ENCODE measurements around the gene KCNG2.

KCNG2 gene

GRCh38 chr18:79941473-79942119 is 143.9 kb downstream of the KCNG2 start:
- no peak for DNase-seq (ENCODE audit: low spot score)

DNA sequence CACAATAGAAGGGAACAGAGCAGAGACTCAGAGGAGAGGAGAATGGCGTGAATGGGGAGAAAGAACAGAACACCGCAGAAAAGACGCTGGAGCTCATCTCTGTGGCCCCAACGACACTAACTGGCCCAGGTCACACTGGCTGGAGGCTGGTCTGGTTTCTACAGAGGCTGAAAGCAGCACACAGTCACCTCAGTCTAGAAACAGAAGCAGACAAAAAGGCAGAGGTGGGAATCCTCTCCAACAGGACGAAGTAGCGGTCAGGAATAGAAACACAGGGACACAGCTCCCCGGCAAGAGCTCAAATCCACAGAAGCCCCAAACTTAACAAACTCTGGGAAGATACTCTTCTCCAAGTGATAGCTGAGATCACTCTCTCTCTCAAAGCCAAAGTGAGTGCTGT is 144.5 kb downstream of the KCNG2 start:
- DNase-seq (ENCODE audit: low spot score) = no peak

DNA sequence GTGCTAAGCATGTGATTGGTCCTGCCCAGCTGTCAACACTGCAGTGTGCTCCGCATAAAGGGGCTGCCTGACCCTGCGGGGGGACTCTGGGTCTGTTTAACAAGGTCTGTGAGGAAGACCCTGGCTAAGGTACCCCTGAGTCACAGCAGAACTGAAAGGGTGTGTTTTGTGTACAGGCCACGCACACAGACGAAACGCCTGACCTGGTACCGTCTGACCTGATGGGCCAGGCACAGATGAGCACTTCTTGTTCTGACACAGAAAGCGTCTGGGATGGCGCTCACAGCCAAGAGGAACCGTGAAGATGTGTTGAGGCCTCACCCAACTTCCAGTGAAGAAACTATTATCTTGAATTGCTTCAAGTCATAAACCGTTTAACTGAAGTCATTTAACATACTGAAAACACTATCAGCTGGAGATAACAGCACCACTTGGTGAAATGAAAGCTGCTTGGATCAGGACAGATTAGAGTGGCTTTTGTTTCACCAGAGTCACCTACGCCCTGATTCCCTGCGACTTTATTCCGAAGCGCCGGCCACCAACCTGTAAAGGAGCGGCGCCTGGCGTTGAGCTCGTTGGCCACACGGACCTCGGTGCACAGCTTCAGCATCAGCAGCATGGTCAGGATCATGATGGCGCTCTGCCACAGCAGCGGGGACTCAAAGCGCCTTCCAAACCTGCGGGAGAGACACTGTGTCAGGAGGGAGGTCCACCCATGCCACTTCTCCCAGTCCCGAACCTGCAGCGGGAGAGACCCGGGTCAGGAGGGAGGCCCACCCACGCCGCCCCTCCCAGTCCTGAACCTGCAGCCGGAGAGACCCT is 145.3 kb downstream of the KCNG2 start:
- no peak for DNase-seq (ENCODE audit: low spot score)

GRCh38 chr18:79943608-79944125 is 145.9 kb downstream of the KCNG2 start:
- no peak for DNase-seq (ENCODE audit: low spot score)

DNA sequence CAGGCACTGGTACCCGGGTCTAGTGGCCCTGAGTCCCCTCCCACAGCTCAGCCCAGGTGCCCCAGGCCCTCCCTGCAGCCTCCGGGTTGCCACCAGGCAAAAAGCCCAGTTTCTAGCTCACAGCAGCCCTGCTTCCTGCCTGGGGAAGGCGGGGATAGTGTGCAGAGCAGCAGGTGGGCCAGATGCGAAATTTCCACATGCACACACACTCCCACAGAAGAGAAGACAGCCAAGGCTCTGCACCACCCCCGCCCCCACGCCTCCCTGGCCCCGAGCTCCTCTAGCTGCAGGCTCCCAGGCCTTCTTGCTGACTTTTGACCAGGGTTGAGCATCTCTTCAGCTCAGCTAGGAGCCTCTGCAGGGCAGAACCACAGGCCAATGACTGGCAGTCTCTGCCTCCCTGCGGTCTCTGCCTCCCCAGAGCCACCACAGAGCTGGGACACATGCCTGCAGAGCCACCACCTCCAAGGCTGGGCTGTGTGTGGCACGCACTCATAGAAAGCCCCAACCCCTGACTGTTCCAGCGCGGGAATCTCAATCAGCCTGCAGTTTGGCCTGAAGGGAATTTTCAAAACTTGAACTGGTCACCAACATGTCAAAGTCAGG is 146.5 kb downstream of the KCNG2 start:
- DNase-seq (ENCODE audit: low spot score) = no peak

- no peak for DNase-seq (ENCODE audit: low spot score)
Measured at GRCh38 chr18:79944746-79945117, 147.0 kb downstream of the KCNG2 start.

DNA sequence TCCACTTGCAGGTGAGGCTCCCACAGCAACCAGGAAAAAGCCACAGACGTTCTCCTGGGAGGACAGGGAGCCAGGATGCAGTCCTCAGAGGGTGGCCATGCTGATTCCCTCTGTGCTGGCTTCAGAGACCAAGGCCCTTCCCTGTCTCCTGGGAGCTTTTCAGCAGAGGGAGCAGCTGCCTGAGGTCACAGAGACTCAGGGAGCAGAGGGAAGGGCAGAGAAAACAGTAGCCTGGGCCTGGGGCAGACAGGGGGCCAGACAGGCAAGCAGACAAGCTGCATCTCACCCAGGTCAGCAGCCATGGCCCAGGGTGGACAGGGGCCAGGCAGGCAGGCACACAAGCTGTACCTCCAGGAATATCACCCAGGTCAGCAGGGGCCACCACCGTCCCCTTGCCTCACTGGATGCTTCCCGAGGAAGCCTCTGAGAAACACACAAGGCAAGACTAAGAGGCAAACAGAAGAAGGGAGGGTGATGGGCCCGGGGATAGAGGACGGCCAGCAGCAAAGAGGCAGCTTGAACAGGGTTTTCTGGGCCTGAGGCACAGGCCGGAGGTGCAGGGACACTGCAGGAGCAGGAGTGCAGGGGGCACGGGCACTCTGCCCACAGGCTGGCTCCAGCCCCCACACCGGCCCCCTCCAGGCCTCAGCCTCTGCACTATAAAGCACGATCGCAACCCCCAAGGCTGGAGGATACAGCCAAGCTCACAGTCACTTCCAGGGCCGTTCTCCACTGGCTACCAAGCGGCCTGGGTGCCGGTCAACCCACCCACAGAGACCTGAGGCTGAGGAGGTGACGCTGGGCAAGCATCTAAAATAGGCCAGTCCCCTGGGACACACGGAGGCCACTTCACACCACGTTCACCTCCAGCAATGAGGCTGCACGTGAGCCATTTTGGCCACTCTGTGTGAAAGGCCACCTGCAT is 147.6 kb downstream of the KCNG2 start:
- no peak for DNase-seq (ENCODE audit: low spot score)

DNA sequence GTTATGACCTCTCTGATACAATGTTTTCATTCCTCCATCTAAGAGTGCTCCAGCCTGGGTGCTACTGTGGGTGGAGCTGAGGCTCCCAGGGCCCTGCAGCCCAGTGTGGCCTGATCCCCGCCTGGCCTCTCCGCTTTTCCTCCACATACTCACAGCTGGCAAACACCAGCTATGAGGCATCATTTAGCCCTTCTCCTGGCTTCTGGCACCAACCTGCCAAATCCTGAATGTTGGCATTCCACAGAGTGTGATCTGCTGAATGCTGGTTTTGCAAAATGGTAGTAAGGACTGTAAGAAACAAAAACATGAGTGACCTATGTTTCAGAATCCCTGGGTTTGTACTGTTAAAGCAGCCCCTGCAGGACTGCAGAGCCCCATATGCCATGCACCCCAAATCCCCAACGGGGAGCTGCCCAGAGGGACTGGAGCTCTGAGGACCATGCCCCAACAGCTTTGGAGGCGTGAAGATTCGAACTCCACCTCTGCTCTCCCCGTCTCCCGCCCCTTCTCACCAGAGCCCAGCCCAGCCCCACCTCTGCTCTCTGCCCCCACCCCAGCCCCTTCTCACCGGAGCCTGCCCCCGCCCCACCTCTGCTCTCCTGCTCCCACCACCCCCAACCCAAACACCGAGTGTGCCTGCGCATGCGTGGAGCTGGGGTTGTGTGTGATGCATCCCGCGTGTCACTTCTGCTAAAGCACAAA is 149.5 kb downstream of the KCNG2 start:
- no peak for DNase-seq (ENCODE audit: low spot score)

DNA sequence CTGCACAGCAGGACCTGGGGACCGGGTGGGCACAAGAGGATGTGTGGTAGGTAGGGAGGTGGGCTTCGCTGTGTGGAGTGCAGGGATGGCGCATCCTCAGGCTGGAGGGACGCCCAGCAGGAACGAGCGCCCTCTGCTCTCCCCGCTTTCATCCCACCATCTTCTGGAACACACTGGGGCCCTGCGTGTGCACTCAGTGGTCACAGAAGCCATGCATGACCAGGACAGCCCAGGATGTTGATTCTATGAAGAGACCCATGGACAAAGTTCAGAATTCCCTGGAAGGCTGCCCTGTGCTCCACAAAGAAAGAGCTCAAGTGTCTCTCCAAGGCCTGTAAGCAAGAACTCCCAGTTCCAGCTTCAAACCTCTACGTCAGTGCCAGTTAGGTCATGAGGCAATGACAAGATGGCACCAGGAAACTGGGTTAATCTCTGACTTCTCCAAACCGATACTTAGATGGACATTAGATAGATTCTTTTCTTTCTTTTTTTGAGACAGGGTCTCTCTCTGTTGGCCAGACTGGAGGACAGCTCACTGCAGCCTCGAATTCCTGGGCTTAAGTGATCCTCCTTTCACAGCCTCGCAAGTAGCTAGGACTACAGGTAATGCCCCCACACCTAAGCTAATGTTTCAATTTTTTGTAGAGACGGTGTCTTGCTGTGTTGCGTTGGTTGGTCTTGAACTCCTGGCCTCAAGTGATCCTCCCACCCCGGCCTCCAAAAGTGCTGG is 150.3 kb downstream of the KCNG2 start:
- no peak for DNase-seq (ENCODE audit: low spot score)

- DNase-seq (ENCODE audit: low spot score) = no peak
Measured at GRCh38 chr18:79948719-79949411, 151.1 kb downstream of the KCNG2 start.
